Amniotic stem cell (primary cell): ENCODE data around the gene VTI1A.
A peak's percentile ranks its signal among the peaks of the same experiment; 100 is the strongest.

ENCODE experiments used
- DNase-seq: peaks from one replicate; lab custom pipeline; 2025; lab: John Stamatoyannopoulos, UW

Gene VTI1A

GRCh38 chr10:112546474-112546873, 99.5 kb downstream of the VTI1A start:
- no peak for DNase-seq

- no peak for DNase-seq
Observed at GRCh38 chr10:112548535-112549276, 101.7 kb downstream of the VTI1A start.

- no peak for DNase-seq
Observed at GRCh38 chr10:112552593-112553110, 105.6 kb downstream of the VTI1A start.

GRCh38 chr10:112553315-112553714, 106.3 kb downstream of the VTI1A start:
- no peak for DNase-seq

- DNase-seq, result no peak
Observed at GRCh38 chr10:112554263-112554662, 107.2 kb downstream of the VTI1A start.

- DNase-seq, result no peak
Observed at GRCh38 chr10:112557197-112557596, 110.2 kb downstream of the VTI1A start.

GRCh38 chr10:112558476-112559142, 111.6 kb downstream of the VTI1A start:
- no peak for DNase-seq

- no peak for DNase-seq
Observed at GRCh38 chr10:112559349-112559748, 112.3 kb downstream of the VTI1A start.

- DNase-seq, result no peak
Observed at GRCh38 chr10:112562122-112562521, 115.1 kb downstream of the VTI1A start.

- DNase-seq, result no peak
Observed at GRCh38 chr10:112562809-112563663, 116.0 kb downstream of the VTI1A start.

- no peak for DNase-seq
Observed at GRCh38 chr10:112564337-112564736, 117.3 kb downstream of the VTI1A start.

- DNase-seq, result peak; percentile 62
Observed at GRCh38 chr10:112565434-112566053, 118.5 kb downstream of the VTI1A start.

- no peak for DNase-seq
Observed at GRCh38 chr10:112570585-112570984, 123.6 kb downstream of the VTI1A start.

GRCh38 chr10:112579578-112579977, 132.6 kb downstream of the VTI1A start:
- DNase-seq, result no peak

GRCh38 chr10:112580267-112580666, 133.3 kb downstream of the VTI1A start:
- DNase-seq, result no peak

GRCh38 chr10:112581921-112582320, 134.9 kb downstream of the VTI1A start:
- no peak for DNase-seq

GRCh38 chr10:112583236-112583939, 136.4 kb downstream of the VTI1A start:
- no peak for DNase-seq

GRCh38 chr10:112584276-112584675, 137.3 kb downstream of the VTI1A start:
- no peak for DNase-seq

- DNase-seq, result peak; percentile 21
Observed at GRCh38 chr10:112585126-112585525, 138.1 kb downstream of the VTI1A start.

GRCh38 chr10:112585960-112586359, 138.9 kb downstream of the VTI1A start:
- DNase-seq, result no peak

- DNase-seq, result no peak
Observed at GRCh38 chr10:112587729-112588128, 140.7 kb downstream of the VTI1A start.
